Cerebellar nuclear complex (tissue), 1 donor: Measurements from ENCODE around the gene FOXP1.

Experiments used
- DNase-seq, 2 experiments: peaks; one replicate each; lab custom pipeline; 2025; lab: John Stamatoyannopoulos, UW

Gene FOXP1

DNA sequence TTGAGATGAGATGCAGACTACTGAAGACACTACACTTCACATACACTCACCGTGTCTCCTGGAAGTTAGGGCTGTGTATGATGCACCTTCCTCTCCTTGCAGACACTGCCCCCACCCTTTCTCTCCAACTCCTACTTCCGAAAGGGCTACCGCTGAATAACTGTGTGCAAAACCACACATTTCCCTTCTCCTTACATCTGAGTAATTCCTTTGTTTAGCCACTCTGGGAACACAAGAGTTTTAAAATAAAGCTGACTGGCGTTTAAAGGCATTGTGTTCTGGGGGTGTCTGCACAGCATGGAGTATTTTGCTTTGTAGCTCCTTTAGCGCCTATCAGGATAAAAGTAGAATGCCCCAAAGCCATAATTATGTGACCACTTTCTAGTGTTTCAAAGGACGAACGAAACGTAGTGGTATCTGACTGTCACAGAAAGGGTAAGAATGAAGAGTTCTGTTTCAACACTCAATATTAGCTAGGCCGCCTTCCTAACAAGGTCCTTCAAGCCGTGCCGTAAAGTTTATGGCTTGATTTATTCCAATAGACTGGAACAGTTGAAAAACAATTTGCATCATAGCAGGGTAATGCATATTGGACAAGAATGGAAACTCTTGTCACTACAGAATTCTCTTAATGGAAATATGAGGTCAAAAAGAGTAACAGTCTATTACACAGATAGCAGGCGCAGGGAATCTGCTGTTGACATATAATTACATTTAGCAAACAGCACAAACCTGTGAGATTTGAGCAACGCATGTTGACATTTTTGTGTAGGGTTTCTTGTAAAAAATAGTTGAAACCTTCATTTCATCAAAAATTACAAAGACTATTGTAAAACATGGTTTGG is 619.9 kb downstream of the FOXP1 start:
- DNase-seq: no peak

DNA sequence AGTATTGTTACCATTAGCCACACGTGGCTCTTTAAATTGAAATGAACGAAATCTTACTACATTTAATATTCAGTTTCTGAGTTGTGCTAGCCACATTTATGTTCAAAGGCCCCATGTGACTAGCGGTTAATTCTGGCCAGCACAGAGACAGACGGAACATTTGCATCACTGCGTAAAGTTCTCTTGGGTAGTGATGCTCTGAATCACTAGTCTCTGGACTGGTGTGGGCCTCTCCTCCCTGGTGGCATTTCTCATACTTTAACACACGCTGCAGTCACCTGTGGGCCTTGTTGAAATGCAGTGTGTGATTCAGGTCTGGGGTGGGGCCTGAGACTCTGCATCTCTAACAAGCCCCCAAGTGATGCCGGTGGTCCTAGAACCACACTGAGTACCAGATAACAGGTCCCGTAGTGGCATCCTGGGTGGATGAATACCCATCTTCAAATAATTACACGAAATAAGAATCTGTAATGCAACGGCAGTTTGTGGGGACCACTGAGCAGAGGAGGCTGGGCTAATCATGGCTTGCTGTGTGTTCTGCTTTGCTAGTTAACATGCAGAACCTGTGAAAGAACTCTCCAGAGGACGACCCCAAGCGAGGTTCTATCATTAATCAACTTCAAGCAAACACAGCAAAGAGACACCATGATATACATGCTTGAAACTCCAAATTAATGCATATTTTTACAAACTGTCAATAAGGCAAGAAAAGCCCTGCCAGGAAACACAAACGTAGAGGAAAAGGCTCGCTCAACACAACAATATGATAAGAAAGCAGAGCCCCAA is 623.8 kb downstream of the FOXP1 start:
- no peak for DNase-seq

DNA sequence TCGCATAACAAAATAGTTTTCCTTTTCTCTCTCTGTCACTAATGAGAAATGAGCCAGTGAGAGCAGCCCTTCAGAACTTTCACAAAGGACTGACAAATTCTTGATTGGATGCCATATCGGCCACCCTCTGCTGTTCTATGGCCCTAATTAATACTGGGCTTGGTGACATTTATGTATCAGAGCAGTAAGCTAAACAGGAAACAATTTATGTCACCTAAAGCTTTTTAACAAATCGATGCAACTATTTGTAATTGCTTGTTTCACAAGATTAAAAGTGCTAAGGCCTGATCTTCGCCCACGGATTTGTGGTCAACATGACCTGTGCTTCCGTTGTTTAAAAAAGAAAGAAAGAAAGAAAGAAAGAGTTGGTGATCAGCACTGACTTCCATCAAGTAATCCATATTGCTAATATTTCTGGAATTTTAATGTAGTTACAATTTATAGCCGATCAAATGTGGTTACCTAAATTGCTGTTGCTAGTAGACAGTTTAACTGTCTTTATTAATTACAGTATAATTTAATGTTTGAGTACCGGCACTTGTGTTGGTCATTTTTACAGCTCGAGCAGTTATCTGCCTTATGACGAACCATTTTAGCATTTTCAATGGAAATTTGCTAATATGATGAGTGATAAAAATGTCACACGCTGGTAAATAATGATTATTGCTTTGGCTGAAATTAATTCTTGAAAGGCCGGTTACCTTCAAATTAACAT is 631.3 kb downstream of the FOXP1 start:
- DNase-seq: no peak

DNA sequence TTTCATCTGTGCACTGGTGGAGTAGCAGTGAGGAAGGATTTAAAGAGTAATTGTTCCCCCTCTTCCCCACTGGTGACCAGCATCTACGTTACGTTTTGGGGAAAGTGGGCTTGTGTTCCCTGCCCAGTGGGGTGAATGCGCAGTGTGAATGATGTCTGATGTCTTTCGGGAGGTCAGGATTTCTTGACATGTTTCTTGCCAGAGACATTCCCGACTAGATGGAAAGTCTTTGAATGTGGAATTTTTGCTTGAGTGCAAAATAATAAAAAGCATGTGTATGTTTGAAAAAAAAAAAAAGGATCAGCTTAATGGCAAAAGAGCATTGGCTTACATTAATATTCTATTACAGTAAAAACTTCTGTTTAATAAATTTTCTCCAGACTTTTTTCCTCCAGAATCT is 632.2 kb downstream of the FOXP1 start:
- no peak for DNase-seq

DNA sequence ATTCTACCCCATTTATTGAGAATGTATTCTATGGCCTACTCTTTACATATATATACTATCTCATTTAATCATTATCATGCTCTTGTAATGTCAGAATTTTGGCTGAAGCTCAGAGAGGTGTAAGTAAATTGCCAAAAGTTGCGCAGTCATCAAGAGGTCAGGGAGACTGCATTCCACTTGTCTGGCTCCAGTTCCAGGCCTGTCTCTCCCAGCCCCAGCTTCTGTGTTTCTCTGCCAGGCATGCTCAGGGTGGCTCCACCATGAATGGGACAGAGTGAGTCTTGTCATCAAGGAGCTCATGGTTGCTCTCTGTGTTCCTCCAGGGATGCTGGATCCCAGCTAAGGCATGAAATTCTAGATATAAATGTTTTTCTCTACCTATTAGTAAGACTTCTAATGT is 635.9 kb downstream of the FOXP1 start:
- DNase-seq: no peak

DNA sequence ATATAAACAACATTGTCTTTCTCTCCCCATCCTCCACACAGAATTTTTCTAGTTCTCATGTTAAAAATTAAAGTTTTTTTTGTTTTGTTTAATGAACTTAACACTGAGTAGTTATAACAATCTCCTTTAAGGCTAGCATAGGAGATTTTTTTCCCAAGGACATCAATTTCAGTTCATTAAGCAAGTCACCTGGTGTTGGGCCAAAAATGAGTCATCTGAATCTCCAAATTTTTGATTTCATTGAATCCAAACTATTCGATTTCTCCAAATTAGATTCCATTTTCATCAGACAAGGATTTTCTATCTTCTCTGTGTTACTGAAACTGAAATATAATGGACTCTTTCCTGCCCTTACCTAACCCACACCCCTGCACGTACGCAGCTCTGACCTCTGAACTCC is 639.6 kb downstream of the FOXP1 start:
- DNase-seq: no peak

DNA sequence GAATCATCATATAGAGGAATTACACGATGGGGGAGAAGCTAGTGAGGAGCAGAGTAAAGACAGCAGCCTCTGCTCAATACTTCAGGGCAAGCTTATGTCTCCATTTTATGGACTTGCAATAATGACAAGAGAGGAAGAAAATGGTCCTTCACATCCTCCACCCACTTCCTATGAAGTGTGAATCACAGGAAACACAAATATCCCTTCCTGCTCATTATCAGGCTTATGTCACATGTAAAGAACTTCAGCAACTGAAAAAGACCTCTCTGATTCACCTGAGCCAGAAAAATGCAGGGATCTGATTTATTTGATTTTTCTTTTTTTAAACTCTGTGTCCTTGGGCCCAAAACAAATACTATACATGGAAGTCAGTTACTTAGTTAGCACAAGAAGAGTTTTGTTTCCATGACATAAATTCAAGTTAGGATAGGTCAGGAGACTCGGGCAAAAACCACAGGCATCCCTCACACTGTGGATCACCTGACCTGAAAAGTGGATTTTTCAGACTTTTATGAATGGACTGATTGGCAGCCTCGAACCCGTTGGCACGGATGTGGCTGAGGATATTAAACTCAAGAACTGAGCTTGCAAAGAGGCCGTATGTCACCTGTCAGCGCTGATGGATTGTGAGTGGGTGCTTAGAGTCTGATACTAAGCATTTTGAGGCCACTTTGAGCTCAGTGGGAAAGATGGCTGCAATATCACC is 650.3 kb downstream of the FOXP1 start:
- DNase-seq: no peak

DNA sequence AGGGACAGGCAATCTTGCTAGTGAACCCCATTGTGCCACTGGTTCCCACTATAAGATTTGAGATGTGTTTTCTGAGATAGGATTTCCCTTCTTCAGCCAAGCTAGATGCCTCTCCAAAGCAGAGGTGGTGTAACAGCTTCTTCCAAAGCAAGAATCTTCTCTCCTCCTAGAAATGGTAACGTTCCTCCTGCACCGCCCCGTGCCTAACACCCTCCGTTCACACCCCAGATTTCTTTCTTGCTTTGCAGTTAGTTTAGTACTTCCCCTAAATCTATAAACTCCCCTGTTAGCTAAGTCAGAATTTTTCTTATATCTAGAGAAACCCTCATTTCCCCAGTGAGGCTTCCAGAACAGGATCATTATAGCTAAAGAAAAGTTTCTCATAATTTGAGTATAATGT is 653.5 kb downstream of the FOXP1 start:
- no peak for DNase-seq

DNA sequence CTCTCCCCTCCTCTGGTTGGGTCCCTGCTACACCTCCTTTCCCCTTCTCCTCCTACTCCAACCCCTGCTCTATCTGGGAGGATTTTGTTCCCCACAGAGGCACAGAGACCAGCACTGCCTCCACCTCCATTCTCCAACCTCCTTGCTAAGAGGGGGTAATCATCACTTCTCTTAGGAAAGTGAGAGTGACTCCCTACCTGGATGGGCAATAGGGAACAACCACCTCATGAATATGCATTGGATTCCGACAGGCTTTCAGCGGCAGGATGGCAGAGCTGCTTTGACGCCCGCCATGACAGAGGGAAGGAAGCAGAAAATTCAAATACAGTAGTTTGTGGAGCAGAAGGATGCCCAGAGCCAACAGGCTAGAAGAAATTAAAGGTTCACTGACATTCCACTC is 656.3 kb downstream of the FOXP1 start:
- no peak for DNase-seq

DNA sequence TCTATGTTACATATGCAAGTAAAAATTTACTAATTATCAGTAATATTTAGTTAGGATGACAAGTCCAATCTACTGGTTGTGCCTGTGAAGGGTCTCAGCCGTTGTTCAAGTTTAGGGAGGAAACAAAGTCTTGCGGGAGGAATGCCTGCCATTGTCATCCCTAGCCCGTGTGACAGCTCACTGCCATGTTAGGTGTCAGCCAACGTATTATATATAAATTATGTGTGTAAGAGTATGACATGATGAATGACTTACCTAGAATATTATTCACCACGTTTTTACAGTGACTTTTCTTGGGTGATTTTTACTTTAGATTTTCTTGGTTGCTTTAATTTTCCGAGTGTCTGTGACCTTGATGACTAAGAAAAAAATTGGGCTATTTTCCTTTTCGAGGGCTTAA is 656.7 kb downstream of the FOXP1 start:
- no peak for DNase-seq

DNA sequence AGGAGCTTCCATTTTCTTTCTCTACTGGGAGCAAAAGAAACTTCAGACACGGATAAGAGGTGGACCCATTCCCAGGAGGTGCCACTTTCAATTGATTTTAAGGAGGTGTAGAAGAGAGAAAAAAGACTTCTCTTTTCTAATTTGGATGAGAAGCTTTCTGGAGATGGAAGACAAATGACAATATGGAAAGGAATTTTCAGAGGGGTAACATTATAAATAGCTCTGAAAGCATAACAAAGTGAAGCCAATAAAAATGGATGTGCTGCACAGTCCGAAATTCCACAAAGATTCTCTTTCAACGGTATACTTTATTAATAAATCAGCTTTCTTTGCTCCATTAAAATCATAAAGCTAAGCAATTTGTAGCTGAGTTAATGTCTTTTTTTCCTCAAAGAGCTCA is 663.9 kb downstream of the FOXP1 start:
- no peak for DNase-seq

DNA sequence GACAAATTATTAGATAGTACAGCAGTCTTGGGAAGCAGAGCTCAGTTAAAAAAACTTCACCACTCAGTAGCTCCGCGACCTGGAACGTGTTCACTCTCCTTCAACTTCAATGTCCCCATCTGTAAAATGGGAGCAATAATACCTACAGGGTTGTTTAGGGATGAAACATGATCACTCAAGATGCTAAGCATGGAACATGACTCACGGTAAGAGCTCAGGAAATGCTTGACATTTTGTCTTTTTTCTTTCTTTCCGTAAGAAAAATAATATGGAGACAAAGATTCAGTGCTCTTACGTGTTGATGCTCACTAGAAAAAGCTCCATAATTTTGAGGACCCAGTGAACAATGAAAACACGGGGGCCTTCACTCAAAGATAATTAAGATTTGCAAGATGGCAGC is 664.4 kb downstream of the FOXP1 start:
- DNase-seq: no peak

DNA sequence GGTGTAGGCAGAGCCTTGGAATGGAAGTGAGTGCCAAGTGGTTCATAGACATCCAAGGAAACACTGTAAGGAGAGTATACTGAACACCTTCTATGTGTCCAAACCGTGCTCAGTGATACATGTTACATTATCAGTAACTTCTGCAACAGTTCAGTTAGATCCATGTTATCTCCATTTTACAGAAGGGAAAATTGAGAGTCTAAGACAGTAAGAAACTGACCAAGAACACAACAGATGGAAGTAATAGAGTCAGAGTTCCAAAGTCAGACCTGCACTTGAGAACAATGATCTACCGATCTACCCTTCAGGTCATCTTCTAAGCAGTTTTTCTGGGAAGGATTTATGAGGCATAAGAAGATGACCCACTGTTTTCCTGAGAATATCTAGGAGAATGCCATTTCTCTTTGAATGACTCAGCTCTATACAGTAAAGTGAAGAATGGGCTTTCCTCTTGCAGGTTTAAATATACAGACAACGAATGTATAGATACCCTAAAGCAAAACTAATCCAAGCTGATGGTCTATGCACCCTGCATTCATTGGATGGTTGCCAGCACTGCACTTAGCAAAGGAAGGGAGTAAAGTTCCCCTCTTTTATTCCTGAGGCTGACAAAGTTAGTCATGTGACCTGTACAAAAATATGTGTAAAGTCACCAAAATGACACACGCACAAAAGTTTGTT is 667.0 kb downstream of the FOXP1 start:
- DNase-seq: no peak

DNA sequence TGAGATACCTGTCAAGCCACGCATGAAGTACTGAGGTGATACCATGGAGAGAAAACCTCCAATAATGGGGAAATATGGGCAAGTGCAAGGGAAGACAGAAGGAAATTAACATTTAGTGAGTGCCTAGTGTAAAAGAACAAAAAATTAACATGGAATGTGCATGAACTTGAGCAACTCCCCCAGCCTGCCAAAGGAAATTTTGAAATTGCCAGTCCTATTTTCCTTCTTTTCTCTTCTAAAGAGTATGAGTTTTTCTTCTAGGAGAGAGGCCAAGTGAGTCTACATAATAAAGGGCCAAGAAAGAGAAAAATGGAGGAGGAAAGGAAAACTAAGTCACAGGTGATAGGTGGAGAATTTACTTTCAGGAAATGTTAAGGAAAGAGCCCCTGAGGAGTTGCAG is 668.7 kb downstream of the FOXP1 start:
- no peak for DNase-seq

DNA sequence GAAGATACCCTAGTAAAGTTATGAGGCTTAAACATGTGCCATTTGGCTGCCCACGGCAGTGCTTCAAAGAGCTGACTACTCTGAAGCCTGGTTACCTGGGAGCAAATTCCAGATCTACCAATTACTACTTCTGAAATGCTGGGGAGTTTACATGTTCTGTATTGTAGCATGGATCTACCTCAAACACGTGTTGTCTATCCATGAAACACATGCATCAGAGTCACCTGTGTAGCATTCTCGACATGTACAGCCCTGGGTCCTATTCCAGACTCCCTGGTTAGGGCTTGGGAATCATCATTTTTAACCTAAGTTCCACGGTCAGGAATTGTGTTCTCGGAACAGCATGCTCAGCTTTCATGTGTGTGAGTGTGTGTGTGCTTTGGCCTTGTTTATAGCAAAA is 671.8 kb downstream of the FOXP1 start:
- DNase-seq: no peak

DNA sequence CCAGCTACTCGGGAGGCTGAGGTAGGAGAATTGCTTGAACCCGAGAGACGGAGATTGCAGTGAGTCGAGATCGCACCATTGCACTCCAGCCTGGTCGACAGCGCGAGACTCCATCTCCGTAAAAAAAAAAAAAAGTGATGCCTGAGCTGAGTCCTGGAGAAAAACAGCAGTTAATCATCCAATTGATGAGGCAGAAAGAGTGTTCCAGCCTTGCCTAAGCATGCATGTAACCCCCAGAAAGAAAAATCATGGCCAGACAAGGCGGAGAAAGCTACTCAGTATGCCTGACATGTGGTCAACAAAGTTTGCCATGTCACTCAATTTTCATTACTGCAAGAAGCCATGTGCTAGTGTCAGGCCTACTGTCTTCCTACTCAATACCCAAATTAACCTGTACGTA is 678.0 kb downstream of the FOXP1 start:
- no peak for DNase-seq
